ENCODE measurements around the gene P3R3URF.

The P3R3URF gene

DNA sequence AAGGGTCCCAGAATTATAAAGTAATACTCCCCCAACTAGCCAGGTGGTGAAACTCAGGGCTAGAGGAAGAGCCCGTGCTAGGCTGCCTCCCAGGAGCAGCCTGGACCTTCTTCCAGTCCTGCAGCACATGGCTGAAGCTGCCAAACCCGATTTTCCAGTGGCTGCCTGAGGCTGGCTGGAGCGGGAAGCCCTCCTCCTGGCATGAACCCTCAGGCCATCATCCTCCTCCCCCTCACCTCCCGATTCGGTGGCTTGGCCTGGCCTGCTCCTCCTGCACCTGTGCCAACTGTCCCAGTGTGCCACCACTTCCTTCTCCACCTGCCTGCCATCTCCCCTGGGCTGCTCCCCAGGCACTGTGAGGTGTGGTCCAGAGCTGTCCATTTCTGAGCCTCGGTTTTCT is 4.4 kb downstream of the P3R3URF start:
- DNase-seq: no peak

DNA sequence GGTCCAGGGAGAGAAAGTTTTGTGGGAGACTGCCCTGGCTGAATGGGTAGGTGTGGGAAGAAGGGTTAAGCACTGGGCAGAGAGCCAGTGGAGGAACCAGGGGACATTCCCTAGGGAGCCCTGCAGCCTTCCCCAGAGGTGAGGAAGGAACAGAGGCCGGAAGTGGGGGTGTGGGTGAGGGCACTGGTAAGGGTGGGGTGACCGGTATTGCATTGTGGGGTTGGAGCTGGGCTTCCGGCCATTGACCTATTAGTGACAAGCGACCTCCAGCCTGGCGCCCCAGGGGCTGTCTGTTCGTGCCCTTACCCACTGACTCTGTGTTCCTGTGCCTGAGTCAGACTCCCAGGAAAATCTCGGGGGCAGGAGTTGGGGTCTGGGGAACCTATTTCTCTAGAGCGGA is 4.9 kb downstream of the P3R3URF start:
- DNase-seq: no peak

DNA sequence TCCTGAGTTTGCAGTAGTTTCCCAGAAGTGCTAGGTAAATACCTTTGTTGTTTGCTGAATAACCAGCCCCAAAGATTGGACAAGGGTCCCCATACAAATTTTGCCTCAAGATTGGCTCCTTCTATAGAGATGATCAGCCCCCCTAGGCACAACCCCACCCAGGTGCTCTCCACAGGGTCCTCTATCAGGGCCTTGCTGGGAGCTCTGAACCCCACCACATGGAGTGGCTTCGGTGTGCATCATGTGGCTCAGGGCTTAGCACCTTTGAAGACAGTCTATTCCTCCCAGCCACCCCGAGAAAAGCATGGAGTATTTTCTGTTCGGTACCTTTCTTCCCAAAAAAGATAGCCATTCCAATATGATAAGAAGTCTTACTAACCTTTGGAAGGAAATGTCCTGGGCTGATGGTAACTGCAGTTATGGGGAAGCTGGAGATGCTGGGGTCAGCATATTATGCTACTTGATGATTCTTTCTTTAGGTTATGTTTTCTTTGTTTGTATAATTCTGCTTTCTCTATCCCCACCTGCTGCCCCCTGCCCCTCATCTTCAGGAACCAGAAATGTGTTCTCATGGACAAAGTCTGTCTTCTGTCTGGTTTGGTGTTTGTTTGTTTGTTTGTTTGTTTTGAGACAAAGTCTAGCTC is 6.4 kb downstream of the P3R3URF start:
- DNase-seq: no peak

DNA sequence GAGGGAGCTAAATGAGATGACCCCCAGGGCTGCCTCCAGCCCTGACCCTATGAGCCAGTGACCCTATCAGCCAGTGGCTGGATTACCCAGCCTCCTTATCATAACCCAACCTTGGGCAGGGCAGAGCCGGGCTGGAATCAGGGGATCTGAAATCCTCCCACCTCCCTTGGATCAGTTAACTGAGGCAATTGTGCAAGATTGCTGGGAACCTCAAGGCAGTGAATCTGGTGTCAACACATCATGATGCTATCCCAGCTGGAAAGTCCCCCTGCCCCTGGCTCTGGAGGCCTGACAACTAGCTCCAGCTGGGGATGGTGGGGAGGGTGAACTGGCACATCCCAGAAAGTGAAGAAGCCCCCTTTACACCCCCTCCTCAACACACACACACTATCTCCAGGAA is 7.8 kb downstream of the P3R3URF start:
- no peak for DNase-seq

DNA sequence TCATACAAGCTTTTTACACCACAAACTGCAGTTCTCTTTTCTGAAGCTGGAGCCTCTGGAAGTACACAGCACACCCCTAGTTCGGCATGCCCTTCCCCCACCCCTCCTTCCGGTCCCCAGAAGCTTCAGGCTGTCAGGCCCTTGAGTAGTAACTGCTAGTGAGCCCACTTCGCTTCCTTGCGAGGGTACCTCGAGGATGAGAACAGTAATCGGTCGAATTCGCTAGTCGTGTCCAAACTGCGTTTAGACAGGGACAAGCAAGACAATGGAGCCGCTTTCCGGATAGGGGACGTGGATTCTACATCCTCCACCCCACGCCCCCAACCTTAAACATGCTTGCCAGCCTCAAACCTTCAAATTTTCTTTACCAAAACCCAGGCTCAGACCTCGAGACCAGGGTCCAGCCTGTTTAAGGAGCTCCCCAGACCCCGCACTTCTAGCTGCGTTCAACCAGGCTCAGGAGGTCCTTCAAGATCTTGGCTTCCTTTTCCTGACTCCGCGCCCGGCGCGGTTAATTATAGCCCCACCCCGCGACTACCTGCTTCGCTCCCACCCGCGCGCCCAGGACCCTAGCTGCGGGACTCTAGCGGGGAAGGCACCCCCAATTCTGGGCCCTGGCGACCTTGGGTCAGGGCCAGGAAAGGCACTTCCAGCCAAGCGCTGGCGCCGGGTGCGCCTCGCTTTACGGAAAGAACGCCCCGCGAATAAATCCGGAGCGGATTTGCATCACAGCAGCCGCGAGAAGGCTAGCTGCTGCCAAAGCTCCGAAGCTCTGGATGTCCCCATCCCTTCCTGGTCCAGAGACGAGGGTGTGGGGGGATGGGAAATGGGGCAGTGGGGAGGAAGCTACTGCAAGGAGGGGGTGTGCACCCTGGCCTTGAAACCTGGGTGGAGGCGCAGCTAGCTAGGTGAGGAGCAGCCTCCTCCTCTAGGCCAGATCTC is 9.5 kb downstream of the P3R3URF start:
- peak; percentile 36 for DNase-seq

DNA sequence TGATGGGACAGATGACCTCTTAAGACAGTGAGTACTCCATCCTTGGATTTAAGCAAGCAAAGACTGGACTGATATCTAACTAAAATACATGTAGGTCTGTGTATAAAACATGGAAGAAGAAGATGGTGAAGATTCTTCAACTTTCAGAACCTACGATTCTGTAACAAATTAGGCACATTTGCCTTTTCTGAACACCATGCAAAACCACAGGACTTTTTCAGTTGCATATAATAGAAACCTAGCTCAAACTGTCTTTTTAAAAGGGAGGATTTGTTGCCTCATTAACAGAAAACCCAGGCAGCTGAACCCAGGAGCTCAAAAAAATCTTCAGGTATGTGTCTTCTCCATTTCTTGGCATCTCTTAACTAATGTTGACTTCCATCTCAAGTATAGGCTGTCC is 16.1 kb downstream of the P3R3URF start:
- no peak for DNase-seq

DNA sequence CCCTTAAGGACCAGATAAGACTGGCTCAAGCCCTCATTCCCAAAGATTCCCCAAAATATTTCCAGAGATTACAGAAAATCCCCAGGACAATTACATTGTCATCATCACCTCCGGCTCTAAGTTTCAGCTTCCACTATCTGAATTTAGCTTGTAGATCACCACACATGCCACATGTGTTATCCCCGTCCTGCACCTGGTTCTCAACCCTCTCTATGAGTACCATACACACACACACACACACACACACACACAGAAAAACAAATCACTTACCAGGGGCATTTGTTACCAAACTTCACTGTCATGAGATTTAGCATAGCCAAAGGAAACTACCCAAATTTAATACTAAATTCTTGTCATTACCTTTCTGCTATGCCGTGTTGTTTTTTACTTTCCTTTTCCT is 16.8 kb downstream of the P3R3URF start:
- no peak for DNase-seq

DNA sequence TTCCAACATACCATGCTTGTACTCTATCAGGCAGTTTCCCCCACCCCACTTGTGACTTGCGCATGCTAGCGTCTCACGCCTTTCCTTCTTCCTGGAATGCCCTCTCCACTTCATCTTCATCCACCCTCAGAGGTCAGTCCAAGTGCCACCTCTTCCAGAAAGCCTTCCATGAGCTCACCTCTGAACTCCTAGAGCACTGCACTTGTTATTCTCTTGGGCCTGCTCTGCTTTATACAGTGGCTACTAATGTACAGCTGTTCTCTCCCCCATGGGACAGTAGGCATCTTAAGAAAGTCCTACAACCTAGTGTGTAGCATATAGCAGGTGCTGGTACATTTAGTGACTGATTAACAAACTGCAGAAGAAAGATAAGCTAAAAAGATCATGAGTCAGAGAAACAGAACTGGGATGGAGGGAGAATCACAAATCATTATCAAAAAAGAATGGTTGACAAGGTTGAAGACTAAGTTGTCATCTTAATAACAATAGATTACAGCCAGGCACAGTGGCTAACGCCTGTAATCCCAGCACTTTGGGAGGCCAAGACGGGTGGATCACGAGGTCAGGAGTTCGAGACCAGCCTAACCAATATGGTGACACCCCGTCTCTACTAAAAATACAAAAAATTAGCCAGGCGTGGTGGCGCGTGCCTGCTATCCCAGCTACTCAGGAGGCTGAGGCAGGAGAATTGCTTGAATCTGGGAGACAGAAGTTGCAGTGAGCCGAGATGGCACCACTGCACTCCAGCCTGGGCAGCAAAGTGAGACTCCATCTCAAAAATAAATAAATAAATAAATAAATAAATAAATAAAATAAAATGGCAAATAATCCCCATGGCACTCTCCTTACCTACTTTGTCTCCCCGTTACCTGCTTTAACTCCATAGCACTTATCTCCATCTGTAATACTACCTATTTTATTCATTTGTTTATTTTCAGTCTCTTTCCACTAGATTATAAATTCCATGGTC is 17.7 kb downstream of the P3R3URF start:
- no peak for DNase-seq

DNA sequence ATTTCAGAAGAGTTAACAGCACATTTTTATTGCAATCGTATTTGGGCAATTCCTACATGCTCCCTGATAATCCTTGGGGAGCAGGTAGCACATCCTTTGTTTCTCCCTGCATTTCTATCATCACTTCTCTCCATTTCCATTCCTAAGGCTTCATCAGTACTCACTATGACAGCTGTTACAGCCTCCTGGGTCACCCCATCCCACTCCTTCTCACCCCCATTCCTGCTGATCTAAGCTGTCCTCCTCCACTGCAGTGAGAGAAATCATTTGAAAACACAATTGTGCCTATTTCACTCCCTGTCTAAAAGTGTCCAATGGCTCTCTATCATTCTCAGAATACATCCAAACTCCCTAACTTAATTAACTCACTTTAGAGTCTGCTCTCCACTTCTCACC is 18.4 kb downstream of the P3R3URF start:
- no peak for DNase-seq

DNA sequence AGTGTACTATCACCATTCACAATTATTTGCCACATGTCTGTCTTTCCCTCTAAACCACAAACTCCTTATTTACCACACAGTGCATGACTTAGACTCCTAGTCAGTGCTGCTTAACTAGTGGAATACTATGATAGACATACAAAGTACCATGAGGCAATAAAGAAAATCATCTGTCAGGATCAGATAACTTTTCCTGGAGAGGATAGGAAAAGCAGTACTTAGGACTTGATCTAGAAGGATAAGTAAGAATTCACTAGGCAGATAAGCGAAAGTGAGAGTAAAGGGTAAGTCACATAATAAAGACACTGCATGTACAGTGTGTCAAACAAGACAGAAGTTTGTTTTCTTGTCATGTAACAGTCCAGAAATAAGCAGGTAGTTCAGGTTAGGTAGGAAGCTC is 22.6 kb downstream of the P3R3URF start:
- no peak for DNase-seq

DNA sequence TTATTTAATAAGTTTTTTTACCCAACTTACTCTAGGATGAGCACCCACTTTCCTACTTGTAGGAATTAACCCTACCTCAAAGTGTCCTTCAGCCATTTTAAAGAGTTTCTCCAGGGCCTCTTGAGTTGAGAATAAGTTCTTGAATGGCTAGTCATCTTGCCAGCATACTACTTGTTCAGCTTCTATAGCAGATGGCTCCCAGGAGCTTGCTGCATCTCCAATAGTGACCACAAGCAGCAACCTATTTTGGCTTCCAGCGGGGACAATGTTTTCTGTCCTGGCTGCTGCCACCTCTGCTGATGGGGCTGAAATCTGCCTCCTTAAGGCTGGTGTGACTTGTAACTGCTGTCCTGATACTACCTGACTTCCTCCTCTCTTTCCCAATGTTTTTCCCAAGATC is 23.1 kb downstream of the P3R3URF start:
- DNase-seq: no peak

DNA sequence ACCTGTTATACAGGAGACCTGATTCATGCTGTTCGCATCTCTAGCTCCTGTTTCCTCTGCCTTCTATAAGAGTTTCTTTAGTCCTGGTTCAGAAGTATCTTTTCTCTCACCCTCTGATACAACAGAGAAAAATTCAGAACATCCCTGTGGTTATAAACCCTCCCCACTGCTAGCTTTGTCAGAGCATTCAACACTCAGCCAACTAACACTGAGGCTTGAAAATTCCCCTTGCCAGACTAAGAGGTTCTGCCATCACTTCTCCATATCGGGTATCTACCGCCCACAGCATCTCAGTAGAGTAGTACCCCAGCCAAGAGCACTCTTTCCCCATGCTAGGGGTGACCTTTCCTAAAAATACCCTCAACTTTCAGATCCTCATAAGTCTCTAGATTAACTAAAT is 24.3 kb downstream of the P3R3URF start:
- DNase-seq: no peak

DNA sequence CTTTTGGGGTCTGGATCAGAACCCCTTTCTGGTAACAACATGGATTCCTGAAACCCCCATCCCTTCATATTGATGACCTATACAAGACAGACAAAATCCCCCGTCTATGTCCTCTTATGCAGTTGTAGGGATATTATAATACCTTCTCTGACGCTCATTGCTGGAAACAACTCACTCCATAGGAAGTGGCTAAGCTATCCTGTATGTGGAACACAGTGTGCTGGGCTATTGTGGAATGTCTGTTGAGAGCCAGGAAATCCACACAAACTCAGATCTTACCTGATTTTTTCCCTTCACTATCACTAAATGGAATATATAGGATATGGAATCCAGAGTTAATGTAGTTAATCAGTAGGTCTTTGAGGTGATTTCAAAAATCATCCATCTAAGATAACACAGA is 26.2 kb downstream of the P3R3URF start:
- DNase-seq: no peak

DNA sequence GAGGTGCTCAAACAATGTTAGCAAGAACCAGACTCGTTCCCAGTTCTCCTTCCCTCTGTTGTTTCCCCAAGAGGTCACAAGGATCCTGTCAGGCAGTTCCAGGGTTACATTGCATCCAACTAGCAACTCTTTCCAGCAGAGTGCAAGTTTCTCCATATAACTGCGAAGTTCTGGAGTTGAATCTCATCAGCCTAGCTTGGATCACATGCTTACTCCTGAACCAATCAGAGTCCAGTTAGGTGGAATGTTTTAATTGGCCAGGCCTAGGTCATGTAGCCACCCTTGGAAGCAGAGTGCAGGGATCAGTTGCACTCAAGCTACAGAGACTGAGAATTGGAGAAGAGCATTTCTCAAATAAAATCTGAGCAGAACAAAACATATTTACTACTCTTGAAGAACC is 28.0 kb downstream of the P3R3URF start:
- DNase-seq: no peak

DNA sequence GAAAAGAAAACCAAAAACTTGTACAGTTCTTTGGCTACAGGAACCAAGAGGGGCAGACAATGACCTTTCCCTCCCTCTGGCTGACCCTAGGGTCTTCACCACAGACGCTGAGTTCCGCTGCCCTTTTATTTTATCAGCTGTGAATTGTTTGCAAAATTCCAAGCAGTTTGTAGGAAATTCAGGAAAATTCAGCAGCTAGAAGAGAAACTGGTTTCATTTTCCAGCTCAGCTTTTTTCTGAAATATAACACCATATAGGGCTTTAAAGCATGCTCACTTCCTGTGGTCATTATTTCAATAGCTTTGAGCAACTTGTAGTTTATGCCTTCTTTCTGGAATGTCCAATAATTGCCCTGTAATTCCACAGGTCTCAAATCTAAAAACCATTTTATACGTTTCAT is 38.4 kb downstream of the P3R3URF start:
- DNase-seq: no peak

DNA sequence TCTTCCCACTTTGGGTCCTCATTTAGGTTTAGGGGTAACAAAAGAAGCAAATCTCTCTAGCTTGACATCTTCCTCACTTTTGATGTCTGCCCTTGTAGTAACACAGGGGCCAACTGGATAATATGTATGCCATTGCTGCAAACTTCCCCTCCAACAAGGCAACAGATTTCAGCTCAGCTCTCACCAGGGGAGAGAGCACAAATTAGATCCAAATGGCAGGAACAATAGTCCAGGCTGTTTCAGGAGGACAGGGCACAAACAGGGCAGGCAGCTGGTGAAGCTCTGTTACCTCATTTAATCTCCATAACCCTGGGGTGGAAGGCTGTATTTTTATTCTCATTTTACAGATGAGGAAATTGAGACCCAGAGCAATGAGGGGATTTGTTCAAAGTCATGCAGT is 39.6 kb downstream of the P3R3URF start:
- DNase-seq: no peak

DNA sequence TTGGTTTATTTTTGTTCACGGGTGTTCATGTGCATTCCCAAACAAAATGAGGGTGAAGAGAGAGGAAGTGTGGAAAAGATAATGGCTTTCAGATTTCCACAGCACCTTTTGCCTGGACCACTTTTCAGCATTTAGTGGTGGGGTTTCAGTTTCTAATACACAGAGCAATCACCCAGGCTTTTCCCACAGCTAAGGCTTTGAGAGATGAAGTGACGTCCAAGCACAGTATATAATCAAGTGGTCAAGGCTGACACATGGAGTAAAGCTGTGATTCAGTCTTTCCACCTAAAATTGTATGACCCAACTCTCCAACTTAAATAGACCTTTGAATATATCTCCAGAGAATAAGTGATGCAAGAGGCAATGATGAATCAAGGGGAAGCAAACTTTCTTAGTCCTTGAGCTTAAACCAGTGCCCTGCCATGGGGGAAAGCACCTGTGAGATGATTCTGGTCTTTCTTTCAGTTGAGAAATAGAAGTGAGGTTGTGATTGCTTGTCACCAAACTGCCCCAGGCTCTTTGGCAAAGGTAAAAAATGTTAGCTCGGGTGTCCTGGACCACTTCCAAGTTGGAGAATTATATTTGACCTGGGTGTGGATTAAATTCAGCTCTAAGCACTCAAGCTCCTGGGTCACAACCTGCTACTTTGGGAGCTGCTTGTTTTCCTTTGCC is 41.5 kb downstream of the P3R3URF start:
- no peak for DNase-seq

DNA sequence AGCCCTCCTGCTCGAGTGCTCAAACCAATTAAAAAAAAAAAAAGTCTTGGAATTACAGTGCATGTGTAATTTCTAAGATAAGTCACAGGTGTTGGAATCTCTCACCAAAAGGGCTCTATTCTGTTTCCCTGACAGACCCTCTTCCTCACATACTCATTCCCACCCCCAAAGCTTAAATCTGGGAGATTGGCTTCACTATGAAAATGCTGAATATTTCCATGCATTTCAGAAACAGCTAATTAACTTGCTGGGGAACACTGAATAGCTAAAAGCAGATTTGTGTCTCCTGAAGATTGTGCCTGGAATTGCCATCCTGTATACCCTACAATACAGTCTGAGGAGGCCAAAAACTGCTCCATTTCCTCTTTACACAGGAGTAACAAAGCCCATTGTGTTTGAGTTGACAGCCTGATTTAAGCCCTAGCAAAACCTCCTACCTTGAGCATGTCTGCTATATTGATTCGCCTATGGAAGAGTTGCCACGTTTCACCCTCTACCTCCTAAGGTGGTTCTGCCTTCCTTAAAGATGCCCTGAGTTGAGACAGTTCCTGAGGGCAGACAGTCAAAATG is 42.4 kb downstream of the P3R3URF start:
- DNase-seq: no peak

DNA sequence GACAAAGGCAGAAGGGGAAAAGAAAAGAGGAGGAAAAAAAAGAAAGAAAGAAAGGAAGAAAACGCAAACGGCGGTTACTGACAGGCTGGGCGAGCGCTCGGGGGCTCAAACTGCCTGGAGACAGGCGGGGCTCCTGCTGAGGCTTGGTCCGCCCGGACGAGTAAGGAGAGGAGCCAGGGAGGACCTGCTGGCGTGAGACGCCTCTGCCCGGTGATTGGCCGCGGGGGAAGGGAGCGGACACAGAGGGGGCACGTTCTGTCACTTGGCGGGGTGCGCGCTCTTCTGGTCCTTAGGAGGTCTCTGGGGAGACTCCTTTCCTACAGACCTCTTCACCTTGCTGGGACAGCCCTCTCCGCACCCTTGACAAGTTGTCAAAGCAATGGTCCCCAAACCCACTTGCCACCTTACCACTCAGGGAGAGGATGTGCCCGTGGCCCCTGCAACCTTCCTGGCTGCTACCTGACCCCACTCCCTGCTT is 43.1 kb downstream of the P3R3URF start:
- DNase-seq: no peak

DNA sequence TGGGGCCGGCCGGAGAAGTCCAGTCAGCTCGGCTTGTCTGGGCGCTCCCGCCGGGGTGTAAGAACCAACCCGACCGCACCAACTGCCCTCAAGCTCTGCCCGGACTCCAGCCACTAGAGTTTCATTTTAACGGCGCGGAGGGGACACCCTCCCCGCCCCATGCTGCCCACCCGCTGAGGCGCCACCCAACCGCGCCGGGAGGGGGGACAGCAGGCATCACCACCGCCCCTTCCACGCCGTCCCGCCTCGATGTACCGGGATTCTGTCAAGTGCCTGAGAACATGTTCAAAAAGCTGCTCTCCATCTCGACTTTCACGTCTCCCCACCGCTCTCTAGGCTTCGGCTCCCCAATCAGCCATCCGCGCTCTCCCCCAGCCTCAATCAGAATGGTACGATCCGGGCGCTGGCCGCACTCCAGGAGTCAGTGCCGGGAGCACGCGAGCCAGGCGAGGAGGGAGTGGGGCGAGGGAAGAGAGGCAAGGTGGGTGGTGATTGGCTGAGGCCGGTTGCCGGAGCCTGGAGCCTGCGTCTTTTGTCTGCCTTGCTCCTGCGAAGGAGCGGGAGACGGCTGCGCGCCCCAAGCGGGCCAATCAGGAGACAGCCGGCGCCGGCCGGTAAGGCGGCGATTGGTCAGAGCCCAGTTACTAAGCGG is 43.6 kb downstream of the P3R3URF start, which contains the start of gene PIK3R3:
Gene PIK3R3 (minus strand): TSS at position 101 of the 652 bp plus-strand sequence. CDS start 677 bp downstream, outside the sequence.
- peak; percentile 92 for DNase-seq
